Activated CD4-positive, alpha-beta T cell treated with anti-CD3 and anti-CD28 coated beads, Interleukin-2, Interleukin-4, amounts not matched to agents 100 ng/mL and 50 ng/mL, durations not matched to agents 16 hours and 8 hours (primary cell): ENCODE measurements around the gene KRTAP5-6.
"Not testable (repeated sequence)": the region's sequence is repeated elsewhere in the genome, so short reads cannot be mapped to it uniquely, and the experiment has no call there.

Source experiments
- DNase-seq: peaks from one replicate; pipeline ENCODE4 v3.0.0-alpha.2; 2020; ENCODE audit warnings: low spot score

KRTAP5-6 gene

GRCh38 chr11:1683904-1684572 lies 13.0 kb upstream of the KRTAP5-6 start:
- DNase-seq, result not testable (repeated sequence)

- not testable (repeated sequence) for DNase-seq
Measured at GRCh38 chr11:1684886-1685874, 11.8 kb upstream of the KRTAP5-6 start.

GRCh38 chr11:1686220-1686619 lies 10.8 kb upstream of the KRTAP5-6 start:
- DNase-seq, result not testable (repeated sequence)

DNA sequence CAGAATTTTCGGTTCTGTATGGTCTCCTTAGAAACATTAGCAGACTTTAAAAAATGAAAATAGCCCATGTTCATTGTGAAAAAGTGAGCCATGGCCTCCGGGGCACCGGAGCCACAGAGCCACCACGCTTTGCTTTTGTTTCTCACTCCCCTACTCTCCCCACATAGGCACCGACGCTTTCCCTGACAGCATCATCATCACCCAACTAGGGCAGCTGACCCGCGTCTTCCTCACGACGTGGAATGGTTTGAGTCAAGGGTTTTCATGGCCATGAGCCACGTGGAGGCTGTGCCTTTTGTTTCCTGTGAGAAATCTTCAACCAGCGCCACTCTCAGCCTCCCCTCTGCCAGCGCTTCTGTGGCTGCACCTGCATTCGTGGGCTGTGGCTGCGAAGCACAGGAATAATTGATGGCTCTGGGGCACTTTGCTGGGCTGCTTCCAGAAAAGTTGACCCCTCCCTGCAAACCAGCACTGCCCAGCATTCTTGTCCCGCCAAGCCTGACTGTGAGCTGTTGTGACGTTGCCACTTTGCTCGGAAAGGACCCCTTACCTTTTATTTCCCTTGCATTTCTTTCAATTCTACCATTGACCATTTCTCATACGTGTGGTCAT lies 8.6 kb upstream of the KRTAP5-6 start:
- DNase-seq, result not testable (repeated sequence)

DNA sequence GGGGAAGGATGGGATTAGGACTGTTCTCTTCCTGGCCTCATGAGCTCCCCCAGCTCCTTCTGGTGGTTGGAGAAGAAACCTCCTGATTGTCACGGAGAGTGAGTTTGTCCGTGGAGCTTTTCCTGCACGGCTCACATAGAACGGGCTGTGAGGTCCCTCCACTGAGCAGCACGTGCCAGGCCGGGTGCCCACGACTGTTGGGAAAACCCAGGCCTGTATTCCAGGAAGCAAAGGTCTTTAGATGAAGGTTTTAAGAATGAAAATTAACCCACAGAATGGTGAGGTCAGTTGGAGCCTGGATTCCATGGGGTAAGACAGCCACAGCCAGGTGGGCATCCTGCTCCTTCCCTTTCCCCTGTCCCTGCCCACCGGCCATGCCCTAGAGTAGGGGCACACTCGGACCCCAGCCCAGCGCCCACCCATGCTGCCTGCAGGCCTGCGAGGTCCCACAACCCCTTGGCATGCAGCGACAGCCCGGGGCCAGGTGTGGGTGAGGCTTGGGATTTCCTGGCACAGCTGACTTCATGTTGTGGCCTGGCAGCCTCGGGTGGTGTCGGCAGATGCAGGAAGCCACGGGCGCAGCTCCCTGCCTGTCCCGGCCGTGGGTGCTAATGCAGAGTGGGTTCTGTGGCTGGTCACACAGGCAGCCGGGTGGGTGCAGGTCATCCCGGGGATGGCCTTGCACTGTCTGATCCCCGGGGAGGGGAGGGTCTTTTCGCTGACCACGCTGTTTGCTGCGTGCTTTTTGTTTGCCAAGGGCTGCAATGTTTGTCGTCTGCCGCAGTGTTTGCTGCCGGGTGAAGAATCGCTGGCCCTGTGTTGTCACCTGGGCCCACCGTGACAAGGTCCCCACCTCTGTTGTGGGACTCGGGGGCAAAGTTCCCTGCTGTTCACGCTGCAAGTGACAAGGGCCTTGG lies 7.5 kb upstream of the KRTAP5-6 start:
- DNase-seq, result not testable (repeated sequence)

DNA sequence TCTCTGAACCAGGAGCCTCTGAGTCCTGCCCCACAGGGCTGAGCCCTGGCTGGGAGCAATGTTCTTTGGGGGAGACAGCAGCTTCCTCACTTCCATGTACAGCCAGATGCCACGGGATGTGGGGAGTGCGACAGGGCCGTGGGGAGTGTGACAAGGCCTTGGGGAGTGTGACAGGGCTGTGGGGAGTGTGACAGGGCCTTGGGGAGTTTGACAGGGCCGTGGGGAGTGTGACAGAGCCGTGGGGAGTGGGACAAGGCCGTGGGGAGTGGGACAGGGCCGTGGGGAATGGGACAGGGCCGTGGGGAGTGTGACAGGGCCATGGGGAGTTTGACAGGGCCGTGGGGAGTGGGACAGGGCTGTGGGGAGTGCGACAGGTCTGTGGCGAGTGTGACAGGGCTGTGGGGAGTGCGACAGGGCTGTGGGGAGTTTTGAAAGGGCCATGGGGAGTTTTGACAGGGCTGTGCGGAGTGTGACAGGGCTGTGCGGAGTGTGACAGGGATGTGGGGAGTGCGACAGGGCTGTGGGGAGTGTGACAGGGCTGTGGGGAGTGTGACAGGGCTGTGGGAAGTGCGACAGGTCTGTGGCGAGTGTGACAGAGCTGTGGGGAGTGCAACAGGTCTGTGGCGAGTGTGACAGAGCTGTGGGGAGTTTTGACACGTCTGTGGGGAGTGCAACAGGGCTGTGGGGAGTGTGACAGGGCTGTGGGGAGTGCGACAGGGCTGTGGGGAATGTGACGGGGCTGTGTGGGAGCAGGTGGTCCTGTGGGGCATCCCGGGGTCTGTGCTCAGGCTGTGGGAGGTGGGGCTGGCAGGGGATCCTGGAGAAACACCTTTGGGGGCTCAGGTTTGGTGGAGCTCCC lies 6.6 kb upstream of the KRTAP5-6 start:
- DNase-seq, result no peak

DNA sequence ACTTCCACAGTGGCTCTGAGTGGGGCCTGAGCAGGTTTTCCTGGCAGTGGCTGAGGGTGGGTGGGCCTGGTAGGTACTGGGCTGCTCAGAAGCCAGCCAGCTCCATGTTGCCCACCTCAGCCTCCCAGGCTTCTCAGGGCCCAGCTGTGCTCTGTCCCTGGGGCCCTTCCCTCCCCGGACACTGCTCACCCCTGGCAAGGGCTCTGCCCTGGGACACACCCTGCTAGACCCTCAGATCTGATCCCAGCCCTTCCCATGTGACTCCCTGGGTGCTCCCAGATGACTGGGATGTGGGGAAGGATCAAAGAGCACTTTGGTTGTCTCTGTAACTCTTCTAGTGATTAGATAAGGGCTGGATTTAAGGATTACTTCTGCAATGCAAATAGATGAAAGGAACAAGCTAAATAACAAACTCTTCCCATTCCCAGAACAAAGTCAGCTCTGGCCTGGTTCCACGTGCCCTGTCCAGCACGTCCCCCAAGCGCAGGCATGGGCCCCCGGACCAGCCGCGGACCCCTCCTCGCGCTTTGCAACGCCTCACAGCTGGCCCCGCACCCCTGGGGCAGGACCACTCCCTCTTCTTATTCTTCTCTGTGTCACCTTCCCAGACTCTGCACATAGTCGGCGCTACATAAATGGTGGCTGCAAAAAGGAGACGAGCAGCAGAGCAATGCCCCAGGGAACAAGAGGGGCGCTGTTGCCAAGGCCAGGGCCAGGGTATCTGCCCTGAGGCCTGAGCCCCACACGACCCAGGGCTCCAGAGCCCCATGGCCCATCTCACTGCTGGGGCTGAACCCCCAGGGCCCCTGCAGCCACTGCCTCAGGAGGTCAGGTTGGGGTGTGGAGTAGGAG lies 5.7 kb upstream of the KRTAP5-6 start:
- no peak for DNase-seq

DNA sequence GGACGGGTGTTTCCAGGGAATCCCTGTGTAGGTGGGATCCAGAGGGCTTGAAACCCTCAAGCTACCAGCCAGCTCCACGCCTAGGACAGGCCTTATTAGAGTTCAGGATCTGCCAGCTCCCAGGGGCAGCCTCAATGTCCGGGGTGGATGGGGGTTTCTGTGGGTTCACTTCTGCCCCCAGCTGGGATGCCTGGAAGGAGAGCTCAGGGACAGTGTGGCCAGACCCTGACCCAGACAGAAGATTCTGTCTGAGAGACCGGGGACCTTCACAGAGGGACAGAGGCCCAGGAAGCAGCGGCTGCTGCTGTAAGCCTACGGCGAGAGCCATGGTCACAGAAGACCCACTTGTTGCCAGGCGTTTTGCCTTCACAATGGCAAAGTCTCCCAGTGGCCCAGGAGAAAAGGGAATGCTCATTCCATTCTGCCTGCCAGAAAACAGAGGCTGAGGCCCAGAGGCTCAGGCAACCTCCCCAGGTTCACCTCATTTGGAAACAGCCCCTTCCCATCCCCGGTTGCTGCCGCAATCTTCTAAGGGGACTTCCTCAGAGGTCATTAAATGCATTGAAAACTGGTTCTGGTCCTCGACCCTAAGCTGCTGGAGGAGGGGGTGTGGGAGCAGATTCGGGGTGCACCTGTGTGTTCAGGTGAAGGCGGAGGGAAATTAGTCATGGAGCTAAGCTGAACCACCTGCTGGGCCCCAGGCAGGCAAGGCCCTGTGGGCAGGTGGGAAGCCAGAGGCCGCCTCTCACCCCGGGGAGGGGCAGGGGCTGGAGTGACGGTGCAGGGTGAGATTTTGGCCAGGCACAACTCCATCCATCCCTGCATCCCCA lies 4.9 kb upstream of the KRTAP5-6 start:
- DNase-seq, result no peak

DNA sequence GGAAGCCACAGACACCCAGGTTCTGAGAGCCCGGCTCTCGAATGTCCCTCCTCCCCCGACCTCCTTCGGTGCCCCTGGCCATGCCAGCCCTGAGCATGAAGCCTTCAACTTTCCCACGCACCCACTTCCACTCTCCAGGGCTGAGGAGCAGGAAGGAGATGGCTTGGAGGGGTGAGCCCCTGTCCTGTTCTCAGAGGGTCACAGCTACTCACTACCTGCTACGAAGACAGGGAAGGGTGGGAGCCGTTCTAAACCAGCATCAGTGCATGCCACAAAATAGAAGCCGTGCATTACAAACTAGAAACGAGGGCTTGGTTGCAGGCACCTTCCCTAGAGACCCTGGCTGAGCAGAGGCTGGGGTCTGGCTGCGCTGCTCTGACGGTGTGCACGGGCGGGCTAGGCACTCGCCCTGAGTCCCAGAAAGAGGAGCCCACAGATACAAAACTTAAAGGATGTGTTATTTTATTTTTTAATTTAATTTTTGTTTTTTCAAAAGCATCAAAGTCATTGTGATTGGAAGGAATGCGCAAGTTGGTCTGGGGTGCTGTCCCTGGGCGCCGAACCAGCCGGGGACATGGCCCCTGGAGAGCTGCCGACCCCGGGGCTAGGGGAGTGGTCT lies 4.2 kb upstream of the KRTAP5-6 start:
- DNase-seq, result no peak

DNA sequence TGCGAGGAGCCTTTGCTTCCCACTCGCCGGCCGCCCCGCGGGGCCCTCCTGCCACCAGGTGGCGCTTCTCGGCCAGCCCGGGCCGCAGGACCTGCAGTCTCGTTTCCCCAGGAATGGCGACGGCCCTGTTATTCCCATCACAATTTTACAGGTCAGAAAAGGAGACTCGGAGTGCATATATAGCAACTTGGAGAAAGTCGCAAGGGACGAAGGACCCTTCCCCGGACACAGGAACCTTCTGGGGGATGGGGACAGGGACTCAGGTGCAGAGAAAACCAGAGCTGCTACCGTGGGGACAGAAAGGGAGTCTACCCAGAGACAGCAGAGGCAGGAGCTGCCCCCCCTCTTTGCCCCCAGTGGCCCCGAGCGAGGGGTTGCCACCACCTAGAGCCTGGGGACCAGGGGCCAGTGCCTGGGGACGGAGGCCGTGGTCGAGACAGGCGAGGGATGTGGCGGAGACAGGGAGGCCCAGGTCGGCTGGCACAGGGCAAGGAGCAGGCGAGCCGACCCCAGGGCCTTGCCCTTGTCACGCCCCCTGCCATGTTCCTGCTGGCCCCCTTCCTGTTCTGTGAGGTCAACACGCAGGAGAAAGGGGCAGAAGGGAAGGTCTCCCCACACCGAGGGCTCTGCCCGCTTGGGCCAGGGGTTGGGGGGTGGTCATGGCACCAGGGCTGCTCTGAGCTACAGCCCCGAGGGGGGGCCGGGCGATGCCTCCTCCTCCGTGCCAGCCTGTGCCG lies 3.5 kb upstream of the KRTAP5-6 start:
- DNase-seq, result peak; percentile 76

- DNase-seq, result peak; percentile 85
Measured at GRCh38 chr11:1694064-1694845, 2.7 kb upstream of the KRTAP5-6 start.

- DNase-seq, result no peak
Measured at GRCh38 chr11:1694846-1695547, 2.0 kb upstream of the KRTAP5-6 start.

GRCh38 chr11:1695548-1696108 lies 1.4 kb upstream of the KRTAP5-6 start:
- DNase-seq, result no peak

DNA sequence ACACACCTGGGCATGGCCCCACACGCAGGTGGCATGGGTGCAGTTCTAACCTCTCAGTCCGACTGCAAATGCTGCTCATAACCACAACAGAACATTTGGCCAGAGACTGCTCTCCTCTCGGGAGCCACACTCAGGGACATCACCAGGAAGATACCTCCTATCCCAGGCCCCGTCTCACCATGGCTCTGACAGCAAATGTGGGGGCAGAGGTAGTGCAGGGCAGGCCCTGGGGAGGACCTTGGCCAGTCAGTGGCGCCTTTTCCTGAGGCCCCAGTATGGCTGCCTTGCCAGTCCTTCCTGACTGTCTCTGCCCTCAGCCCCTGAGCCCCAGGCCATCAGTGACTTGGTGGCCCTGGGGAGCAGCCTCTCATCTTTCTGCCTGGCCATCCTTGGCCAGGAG lies 2.8 kb downstream of the KRTAP5-6 start:
- no peak for DNase-seq

- DNase-seq, result peak; percentile 19
Measured at GRCh38 chr11:1701091-1701807, 4.3 kb downstream of the KRTAP5-6 start.
